GM21825 (cell line): Measurements from ENCODE around the gene DACH1.

Experiments used
- ATAC-seq: cut with Tn5 transposase; IDR thresholded peaks from one replicate; pipeline ENCODE4 v1.9.1; 2021; ENCODE audit warnings: mild to moderate bottlenecking, moderate library complexity; ENCODE audit not compliant: unreplicated experiment

The DACH1 gene

DNA sequence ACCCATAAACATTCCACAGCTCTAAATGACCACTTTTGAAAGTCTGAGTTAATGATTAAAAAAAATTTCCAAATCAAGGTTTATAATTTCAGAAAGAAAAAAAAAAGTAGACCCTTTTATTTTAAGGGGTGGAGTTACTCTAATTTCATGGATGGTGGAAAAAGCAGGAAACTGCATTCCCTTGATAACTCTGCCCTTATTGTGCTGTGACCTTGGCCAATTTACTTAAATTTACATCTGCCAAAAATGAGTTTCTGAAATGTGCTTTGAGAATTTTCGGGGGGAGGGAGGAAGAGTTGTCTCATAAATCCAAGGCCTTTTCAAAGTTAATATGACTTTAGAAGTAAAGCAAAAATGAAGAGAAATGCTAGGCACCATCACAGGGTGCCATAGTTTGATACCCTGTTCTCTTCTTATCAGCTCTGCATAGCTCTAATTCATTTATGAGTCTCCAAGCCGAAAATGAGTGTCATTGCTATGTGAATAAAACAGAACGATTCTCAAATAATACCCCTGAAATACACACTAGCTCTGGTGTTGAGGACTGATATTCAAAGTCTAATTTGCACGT lies 367.0 kb downstream of the DACH1 start:
- no peak for ATAC-seq

DNA sequence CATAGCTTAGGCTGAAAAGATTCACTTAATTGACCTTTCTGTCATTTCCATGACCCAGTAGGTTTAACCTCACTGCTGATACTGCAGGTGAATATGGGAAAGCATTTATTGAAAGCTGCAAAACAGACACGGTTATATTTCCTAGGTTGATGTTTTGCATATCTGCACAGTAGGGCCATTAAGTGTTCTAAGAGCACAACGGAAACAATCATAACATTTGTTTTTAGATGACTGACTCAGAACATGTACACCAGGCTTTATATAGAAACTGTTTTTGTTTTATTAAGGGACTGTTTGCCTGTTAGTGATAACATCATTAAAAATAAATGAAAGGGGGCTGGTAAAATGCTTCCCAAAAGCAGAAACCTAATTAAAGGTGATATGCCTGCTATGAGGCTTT lies 367.8 kb downstream of the DACH1 start:
- ATAC-seq, result no peak

DNA sequence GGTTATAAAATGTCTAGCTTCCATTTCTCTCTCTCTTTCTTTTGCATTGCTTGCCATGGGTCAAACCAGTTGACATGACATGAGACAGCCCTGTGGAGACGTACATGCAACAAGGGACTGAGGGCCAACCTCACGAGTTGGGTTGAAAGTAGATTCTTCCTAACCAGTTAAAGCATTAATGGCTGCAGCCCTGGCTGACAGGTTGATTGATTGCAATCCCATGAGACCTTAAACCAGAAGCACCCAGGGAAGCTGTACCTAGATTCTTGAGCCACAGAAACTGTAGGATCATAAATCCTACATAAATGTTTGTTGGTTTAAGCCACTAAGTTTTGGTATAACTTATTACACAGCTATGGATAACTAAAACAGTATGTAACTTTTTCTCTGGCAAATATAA lies 373.8 kb downstream of the DACH1 start:
- ATAC-seq, result no peak

DNA sequence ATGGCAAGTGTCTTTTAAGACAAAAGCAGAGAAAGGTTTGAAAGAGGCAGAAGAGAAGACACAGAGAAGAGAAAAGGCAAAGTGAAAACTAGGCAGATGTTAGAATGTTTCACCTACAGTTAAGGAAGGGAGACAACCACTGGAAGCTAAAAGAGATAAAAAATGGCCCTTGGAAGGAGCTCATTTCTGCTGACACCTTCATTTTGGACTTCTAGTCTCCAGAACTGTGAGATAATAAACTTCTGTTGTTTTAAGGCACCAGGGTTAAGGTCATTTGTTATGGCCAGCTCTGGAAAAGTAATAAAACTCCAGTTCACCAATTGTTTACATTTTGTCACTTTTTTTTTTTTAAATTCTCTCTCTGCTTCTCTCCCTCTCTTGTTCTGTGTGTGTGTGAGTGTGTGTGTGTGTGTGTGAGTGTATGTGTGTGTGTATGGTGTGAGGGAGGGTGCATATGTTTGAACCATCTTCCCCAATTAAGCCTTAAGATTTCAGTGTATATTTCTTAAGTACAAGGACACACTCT lies 374.6 kb downstream of the DACH1 start:
- no peak for ATAC-seq

DNA sequence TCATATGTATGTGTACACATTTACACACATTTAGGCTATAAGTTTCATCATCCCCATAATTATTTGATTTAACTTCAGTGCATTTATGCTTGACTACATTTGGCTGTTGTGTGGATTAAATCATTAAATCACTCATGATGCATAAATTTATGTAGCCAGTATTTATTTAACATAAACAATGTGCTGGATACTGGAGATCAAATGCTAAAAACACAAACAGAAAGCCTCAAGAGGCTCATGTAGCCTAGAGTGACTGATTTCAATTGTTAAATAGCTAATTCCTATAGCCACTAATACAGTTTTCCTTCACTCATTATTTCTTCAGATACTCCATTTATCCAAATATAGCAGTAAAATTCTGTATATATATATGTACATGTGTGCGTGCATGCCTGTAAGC lies 376.0 kb downstream of the DACH1 start:
- no peak for ATAC-seq

DNA sequence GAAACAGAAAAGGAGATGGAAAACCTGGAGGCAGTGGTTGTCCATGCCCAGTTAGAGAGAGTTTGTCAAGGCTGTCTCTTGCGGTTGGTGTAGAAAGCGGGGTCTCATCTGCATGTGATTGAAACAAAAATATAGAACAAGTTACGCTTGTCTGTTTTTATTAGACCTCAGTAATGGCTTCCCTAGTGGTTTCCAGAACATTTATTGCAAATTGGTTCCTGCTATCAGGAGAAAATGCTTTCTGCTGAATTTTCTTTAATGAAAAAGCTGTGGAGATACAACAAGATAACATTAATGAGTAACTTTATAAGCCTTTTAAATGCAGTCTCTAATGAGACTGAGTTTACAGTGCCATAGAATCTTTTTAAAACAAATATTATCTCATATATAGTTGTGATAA lies 378.0 kb downstream of the DACH1 start:
- no peak for ATAC-seq

DNA sequence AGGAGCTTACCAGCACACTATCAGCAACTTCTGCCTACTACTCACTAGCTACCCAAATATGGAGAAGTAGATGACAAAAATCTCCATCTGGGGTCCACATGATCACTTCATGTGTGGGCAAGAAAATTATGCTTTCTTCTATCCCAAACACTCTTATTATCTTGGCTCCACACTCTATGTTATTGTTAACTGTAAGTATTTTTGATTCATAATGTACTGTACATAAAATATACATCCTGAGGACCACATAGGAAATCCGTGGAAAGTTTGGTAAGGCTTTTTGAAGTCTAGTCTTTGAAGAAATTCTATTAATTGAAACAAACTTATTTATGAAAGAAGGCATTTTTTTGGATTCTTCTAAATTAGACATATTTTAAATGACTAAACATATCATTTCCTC lies 378.8 kb downstream of the DACH1 start:
- ATAC-seq, result no peak

DNA sequence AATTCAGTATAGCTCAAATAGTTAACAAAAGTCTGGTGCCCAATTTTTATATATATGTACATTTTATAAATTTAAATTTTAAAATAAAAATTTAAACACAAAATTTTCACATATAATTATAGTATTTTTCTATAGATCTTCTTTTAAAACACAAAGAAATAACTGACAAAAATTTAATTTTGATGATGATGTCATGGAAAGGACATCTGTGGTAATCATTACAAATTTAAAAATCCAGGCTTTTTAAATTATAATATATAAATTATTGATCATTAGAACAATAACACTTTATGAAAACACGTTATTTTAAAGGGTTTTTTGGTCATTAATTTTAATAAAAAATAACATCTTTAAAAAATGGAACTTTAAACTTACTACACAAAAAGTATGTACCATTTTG lies 381.1 kb downstream of the DACH1 start:
- ATAC-seq, result no peak

DNA sequence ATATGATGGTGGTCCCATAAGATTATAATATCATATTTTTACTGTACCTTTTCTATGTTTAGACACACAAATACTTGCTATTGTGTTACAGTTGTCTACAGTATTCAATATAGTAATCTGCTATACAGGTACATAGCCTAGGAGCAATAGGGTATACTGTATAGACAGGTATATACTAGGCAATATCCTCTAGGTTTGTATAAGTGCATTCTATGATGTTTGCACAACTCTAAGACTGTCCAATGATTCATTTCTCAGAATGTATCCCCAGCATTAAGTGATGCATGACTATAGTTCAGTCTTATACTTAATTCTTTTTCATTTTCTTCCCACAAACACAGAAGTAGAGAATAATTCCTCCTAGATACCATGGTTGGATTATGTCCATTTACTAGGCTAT lies 383.3 kb downstream of the DACH1 start:
- no peak for ATAC-seq

DNA sequence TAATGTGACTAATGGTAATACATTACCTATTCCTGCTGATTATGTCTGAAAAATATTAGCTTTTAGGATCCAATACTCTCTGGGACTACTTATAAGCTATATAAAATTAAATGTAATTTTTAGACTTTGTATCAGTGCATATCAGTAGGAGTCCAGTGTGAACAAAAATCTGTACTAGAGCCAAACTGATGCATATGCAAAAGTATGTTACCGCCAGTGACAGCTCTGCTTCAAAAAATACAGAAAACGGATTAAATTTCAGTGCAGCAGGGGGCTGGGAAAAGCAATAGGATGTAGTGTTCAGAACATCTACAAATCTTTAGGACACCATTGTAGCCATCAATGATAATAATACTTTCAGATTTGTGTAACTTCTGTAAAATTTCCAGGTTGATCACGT lies 385.5 kb downstream of the DACH1 start:
- no peak for ATAC-seq

DNA sequence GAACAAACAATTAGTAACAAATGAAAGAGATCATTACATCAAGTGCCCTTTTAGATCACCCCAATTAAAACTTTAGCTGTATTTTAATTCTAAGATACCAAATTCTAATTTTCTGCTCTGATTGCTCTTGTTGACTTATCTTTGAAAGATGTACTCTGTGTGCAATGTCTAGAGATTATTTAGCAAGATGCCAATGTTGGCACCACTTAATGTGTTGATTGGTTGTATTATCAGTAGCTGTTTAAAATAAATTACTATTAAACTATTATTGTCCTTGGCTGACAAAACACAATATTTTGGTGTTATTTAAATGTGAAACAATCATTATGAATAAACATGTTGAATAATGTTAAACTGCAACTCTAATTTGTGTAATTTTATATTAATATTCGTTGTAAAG lies 386.0 kb downstream of the DACH1 start:
- no peak for ATAC-seq

DNA sequence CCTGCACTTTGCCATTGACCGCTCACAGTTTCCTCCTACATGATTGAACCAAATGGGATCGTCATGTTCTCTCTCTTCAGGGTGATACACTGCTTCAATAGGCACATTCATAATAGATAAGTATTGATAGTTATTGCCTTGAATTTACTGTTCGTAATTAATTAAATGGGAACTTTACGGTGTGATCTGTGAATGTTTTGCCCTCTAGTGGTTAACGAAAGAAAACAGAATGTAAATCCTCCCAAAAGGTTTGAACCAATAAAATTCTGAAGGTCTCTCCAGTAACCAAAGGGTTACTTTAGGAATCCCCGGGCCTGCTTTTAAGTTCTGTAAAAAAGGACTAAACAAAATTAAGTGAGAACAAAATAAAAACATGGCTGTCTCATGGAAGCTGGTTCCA lies 389.3 kb downstream of the DACH1 start:
- ATAC-seq, result no peak

DNA sequence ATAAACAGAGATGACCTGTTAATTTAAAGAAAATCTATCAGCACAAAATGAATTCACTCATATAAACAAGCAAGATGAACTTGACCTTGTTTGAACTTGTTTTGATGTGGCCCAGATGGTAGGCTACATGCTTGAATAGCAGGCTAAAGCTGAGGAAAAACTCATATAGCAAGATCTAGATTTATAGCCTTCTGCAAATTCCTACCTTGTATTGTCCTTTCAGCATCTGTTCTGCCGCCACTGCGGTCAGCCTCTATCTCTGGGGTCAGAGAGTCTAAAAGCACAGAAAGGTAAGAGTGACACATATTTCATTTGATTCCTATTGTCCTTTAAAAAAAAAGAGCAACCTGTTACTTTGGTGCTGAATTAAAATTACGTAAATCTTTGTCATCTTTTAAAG lies 392.1 kb downstream of the DACH1 start:
- ATAC-seq, result no peak

DNA sequence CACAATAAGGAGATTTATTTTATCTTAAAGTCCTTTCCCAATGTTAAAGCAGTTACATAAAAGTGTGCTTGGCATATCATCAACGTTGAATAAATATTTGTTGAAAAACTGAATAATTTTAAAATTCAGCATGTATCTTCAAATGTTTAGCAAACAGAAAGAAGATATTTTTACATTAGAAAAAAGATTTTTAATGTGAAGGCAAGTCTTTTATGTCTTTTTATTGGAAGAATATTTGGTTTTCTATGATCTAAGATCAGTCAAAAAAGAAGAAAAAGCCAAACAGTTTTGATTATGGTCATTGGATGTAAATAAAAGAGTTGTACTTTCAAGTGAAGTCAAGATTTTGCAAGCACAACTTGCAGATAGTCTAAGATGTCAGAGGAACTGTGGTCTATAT lies 397.4 kb downstream of the DACH1 start:
- ATAC-seq, result no peak

DNA sequence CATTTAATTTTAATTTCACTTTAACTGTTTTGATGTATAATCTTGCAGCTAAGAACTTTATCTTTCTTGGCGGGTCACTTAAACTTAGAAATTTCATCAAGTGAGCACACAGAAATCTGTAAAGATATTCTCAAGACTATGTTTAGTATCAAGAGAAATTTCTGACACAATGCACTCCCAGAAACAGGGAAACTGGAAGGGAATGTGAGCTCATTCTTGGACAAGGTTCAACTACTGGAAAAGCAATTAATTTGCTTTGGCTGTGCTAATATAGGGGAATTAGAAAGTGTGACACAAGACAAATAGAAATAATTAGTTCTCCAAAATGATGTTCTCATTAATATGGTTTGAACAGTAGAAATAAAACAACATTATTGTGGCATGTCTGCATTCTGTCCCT lies 402.3 kb downstream of the DACH1 start:
- ATAC-seq, result no peak

DNA sequence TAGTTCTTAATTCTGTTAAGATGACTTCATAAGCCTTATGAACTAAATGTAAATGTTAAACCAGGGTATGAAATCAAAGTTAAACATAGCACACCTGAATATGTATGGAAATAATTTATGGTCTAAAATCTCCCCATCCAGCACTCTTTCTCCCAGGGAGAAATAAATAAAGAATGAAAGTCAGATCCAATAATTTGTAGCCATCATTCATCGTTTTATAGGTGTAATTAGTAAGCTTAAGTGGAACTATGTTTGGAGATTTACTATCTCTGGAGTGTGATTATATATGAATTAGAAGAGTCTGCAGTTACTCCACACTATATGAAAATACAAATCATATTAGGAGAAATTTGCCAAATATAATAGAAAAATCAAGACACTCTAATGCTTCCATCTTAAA lies 405.1 kb downstream of the DACH1 start:
- ATAC-seq, result no peak

DNA sequence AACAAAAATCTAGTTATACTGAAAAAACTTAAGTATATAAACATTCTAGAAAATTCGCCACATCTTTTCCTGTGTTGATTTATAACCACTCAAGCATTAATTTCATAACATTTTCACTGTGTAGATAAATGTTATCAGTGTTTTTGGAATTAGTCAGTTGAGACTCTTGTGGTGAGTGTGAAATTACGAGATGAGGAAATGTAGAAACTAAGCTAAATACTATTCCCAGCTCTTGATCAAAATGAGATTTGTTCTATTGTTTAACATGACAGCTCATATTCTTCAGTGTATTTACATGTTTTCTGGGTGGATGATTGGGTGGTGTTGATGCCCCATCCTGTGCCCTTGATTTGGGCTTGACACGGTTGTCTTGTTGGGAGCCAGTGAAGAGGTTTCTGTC lies 406.8 kb downstream of the DACH1 start:
- ATAC-seq, result no peak

DNA sequence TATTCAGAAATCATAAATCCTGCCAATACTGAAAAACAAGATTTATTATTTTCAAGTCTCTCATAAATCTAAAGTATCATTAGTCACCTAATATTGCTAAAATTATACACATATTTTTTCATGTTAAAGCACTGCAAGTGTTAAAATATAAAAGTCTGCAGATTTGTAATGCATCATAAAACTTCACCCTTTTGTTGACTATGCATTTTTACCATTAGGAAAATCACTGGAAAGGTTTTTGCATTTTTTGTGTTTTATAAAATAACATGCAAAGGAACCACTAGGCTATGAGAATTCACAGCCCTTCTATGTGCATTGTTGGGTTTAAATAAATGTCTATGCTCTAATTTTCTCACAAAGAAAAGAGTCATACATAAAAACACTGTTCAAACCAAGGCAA lies 407.3 kb downstream of the DACH1 start:
- no peak for ATAC-seq

DNA sequence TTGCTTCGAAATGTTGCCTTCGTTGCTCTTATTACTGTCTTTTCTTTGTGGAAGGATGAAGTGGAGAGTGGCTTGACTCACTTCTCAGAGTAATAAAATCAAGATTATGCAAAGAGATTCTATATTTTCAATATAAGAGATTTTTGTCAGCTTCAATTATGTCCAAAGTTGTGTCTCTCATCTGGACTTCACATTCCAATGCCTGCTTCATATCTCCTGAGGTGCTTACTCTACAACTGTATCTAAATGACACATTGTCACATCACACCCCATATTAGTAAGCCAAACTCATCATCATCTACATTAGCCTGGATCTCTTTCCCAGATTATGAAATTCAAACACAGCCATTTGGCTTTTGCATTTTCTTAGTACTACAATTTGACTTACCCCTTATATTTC lies 409.4 kb downstream of the DACH1 start:
- ATAC-seq, result no peak

DNA sequence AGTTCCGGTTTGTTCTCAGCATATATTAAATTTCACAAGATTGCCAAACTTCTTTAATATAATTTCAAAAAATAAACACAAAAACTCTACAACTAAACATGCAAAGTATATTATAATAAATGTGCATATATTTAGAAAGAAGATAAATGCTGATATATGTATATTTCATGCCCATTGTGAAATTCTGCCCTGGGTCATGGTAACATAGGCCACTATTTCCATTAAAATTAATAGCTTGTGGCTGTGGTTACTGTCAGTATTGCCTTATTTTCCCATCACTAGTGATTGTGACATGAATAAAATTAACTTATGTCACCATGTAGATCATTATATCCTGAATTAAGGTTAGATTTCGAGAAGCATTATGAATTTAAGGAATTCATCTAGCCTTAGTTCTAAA lies 410.9 kb downstream of the DACH1 start:
- no peak for ATAC-seq

DNA sequence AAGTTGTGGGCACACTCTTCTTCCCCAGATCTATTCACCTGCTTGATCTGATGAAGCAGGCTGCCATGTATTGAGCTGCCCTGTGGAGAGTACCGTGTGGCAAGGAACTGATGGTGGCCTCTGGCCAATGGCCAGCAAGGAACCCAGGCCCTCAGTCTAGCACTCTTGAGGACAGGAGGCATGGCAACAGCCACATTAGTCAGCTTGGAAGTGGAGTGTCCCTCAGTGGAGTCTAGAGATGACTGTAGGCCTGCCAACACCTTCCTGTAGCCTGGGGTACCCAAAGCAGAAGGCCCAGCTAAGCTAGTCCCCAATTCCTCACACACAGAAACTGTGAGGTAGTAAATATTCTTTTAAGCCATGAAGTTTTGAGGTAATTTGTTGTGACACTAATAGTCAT lies 412.5 kb downstream of the DACH1 start:
- ATAC-seq, result no peak

DNA sequence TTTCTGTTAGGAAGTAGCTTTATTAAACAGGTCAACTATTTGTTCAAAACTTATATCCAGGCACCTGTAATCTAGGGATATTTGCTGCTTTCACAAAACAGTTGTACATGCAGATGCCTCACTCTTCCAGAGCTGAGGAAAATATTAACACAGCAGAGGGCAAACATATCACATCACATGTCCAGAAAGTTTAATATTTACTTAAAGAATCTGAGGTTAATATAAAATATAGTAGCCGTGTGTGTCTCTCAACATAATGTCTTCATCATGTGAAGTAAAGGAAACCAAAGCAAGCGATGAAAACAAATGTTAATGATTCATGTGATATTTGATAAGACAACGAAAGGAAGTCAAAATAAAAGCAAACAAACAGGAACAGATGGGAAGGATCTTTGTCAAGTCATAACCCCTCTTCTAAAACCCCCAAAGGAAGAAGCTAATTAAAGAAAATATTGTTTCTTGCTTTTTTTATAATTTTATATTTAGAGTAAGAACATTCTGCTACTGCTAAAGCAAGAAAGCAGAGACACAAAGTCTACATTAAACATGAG lies 418.8 kb downstream of the DACH1 start:
- no peak for ATAC-seq

DNA sequence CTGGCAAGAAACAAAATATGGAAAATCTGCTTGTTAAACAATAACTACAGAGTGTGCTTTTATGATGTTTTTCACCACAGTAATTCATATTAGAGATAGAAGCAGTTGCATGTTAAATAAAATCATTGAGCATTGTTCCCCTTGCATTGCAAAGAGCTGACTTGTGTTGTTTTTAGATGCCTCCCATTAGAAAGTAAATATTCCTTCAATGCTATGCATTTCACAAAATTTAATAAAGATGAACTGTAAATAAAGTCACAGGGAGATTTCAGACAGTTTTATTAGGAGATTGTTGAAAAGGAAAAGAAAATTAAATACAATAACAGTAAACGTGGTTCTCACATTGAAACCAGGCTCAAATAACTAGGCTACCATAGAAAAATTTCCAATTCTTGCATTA lies 429.3 kb downstream of the DACH1 start:
- ATAC-seq, result no peak
